IPS-NIHi7 (cell line): ENCODE results near the gene MLPH.

ENCODE experiments used
- DNase-seq: peaks from one replicate; pipeline ENCODE4 v3.0.0; 2012; ENCODE audit warnings: mixed read lengths; ENCODE audit errors: extremely low spot score

MLPH gene

DNA sequence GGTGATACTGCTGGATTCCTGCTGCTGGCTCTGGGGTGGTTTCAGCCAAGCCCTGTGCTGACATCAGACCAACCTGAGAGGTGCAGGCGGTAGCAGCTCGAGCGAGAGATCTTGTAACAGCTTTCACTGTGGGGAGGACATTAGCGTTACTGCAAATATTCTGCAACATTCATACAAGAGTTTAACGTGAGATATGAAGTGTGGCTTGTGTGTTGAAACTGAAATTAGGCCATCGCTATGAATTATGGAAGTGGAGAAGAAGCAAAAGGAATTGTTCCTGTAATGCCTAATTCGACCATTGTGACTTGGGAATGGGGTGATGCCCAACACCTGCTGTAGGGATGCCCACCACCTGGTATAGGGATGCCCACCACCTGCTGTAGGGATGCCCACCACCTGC, 6.5 kb upstream of the MLPH start:
- DNase-seq: no peak

GRCh38 chr2:237480988-237481525, 6.0 kb upstream of the MLPH start:
- no peak for DNase-seq

GRCh38 chr2:237482485-237482884, 4.6 kb upstream of the MLPH start:
- DNase-seq: no peak

DNA sequence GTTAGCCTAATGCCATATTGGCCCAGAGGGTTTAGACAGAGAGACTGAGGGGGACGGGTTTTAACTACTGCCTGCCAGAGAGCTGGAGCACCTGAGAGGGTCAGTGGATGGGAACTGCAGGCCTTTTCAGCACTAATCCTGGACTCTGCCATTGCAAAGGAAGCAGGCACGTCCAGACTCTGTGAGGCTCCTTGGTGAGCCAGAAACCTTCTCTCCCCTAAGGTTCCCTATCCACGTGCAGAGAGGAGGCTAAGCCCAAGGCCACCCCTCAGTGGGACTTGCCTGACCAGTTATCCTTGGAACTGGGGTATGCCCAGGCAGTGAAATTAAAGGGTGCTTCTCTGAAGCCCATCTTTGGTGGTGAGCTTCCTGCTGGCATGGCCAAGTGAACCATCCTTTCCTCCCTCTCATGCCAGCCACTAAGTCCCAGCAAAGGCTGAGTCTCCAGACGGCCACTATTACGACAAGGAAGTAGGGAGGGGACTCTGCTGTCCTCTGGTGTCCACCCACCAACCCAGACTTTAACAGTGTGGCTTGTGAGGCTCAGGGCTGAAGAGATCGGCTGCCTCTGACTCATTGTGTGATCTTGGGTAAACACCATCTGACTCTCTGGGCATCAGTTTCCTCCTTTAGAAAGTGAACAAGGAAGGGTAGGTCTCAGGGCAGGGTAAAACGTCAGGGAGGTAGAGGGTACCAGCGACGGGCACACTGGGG, 3.9 kb upstream of the MLPH start:
- DNase-seq: no peak

DNA sequence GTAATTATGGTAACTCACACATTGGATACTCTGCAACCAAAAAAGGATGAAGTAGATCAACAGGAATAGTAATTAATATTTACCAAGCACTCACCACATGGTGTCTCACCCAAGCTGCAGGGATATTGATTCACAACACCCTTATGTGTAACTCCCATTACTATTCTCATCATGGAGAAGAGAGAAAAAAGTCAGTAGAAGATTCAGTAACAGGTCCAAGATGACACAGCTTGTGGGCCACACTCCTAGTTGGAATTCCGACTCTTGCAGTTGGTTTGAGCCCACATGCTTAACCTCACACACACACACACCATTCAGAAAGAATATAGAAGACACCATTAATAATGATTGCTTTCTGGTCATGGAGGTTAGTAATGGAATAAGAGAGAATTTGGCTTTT, 1.7 kb upstream of the MLPH start:
- DNase-seq: no peak

- DNase-seq: no peak
Measured at GRCh38 chr2:237485844-237486243, 1.2 kb upstream of the MLPH start.

DNA sequence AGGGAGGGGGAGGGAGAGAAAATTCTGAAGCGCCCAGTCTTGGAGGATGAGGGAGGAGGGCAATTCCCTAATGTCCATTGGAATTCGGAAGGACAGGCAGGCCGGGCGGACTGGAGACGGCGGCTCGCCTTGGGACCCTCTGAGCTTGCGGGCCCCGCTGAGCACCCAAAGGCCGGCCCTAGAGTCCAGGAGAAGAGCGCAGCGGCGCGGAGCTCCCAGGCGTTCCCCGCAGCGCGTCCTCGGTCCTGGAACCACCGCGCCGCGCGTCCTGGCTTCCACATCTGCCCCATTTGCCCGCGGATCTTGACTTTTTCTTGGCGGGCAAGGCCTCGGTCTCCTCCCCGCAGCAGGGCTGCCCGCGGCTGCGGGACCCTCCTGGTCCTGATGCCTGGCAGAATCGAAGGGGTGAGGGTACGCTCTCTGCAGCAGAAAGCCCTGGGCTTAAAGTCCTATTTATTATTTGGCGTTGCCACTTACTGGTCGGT, 675 bp upstream of the MLPH start:
- DNase-seq: no peak

GRCh38 chr2:237487496-237487895, 445 bp downstream of the MLPH start:
- DNase-seq: no peak

DNA sequence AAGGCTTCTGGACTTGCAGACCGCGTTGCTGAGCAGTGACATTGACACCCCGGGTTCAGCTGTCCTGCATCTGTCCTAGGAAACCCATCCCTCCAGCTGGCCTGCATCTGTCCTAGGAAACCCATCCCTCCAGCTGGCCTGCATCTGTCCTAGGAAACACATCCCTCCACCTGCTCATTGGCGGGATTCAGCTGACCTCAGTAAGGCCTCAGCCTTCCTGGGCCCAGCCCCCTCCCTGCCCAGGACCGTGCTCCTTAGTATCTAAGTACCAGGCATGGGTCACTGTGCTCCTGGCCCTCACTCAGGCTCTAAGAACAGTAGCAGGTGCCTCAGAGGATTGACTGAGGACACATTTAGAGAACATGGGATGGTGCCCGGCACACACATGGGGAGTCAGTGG, 1.2 kb downstream of the MLPH start:
- no peak for DNase-seq

- no peak for DNase-seq
Measured at GRCh38 chr2:237488901-237489860, 2.1 kb downstream of the MLPH start.

DNA sequence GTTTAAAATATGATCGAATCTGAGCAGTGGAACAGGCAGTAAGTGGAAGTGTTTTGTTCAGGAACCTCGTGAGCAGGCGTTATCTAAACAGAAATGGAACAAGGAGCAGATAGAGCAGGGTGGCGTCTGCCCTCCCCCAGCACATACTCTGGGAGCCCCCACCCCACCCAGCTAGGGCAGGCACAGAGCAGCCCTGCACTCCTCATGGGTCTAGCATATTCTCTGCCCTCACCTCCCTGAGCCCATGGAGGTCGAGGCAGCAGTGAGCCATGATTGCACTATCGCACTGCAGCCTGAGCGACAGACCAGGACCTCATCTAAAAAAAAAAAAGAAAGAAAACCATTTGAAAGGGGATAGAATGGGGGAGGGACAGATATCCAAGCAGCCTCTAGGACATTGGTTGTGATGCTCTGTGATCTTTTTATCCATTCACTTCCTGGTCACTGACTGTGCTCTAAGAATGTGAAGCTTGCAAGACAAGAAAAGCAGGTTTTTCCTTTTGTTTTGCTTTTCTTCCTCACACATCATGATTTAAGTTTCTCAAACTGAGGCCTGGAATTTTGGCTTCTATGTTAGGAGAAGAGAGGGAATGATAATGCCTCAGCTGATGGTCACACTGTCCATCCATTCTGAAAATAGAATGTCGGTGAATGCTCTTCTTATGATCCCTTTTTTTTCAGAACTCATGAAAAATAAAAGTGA, 3.1 kb downstream of the MLPH start:
- peak; percentile 56 for DNase-seq

DNA sequence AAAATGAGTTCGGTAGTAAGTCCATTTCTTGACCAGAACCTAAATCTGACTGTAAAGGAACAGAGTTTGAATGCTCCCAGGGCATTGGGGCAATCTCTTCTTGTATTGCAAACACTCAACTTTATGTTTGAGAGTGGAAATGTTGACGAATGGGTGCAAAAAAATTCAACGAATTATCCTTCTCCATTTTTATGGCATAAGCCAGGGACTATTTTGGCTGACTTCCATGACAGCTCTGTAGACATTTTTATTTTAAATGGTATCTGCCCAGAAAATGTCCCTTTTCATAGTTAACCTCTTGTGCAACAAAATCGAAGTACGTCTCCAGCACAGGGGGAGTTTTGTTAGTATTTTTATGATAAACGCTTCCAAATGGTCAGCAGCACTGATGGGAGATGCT, 3.7 kb downstream of the MLPH start:
- DNase-seq: no peak

DNA sequence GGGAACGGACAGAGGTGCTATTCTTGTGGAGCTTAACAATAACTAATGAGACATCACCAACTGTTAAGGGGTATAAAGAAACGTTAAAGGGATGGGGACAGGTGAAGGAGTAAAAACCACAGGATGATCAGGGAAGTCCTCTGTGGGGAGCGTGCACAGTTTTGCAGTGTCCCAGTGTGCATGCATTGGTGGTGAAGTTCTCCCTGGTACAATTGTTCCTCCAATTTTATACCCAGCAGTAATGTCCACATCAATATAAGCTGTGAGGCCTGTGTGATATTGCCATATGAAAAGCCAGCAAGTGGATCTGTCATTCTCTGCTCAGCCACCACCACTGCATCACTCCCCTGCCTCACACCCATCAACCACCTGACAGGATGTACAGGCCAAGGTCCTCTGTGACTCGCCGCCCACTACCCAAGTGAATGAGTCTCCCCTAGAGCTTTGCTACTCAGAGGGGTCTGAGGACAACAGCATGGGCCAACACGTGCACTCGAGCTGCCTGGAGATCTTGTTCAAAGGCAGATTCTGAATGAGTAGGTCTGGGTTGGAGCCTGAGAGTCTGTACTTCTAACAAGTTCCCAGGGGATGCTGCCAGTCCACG, 4.6 kb downstream of the MLPH start:
- no peak for DNase-seq

DNA sequence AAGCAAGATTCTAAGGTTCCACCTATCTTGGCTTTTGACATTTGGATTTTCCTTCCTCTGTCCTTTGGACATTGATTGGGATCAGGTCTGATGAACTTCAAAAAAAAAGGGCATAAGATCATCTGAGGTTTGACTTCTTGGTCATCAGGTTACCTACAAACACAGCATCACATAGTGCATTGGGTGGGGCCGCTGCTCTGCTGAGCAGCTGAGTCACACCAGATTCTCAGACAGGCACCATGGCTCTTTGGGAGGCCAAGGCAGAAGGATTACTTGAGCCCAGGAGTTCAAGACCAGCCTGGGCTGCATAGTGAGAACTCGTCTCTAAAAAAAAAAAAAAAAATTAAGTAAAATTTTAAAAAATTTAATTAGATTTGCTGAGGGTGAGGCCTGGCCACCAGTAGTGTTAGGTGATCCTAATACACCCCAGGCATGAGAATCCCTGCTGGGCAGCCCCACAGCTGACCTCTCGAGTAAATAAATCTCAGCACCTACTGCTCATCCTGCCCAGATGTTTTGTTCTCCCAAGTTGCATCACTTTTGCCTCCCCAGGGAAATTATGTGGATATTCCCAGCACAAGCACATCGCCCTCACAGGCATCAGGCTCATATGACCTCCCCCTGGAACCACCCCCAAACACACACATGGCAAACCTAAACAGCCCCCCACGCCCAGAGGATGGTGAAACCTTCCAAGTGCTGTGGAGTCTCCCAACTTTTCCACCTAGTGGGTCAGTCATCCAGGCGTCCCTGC, 5.3 kb downstream of the MLPH start:
- DNase-seq: no peak

GRCh38 chr2:237494066-237494465, 7.0 kb downstream of the MLPH start:
- DNase-seq: no peak

DNA sequence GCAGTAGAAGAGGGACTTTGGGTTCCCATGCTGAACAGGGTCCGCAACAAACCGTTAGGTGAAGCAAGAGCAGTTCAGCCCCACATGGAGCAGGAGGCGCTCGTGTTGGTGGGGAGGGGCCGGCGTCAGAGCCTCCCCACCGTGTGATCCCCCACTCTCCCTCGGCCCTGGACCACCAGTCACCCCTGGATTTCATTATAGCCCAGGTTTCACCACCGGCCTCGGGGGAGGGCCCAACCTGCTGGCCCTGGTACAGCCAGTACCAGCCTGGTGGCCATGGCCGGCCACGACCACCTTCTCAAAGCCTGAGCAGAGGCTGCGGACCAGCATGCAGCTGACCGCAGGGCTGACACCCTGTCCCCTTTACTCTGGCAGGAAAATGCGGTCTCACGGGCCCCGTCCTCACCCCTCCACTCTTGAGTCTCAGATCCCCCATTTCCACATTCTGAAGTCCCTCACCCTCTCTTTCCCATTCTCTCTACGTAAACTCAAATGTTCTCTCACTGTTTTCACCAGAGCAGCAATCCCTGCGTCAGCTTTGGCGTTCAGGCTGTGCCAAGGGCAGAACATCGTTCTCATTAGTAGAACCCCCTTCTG, 8.6 kb downstream of the MLPH start:
- no peak for DNase-seq

DNA sequence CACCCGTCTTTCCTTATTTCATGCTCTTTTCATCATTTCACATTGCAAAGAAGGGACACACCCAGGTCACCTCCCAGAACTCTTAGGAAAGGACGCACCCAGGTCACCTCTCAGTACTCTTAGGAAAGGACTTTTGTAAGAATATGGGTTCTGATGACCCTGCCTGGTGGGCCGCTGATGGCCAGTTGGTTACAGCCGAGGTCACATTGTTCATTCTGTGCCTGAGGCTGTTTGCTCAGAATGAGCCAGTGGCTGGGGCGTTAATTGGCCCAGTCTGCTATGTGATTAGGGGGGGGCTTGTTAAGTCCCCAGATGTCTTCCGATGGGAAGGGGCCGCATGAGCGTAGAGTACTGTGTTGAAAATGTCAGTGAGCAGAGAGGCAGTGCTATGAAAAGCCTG, 9.4 kb downstream of the MLPH start:
- DNase-seq: no peak

DNA sequence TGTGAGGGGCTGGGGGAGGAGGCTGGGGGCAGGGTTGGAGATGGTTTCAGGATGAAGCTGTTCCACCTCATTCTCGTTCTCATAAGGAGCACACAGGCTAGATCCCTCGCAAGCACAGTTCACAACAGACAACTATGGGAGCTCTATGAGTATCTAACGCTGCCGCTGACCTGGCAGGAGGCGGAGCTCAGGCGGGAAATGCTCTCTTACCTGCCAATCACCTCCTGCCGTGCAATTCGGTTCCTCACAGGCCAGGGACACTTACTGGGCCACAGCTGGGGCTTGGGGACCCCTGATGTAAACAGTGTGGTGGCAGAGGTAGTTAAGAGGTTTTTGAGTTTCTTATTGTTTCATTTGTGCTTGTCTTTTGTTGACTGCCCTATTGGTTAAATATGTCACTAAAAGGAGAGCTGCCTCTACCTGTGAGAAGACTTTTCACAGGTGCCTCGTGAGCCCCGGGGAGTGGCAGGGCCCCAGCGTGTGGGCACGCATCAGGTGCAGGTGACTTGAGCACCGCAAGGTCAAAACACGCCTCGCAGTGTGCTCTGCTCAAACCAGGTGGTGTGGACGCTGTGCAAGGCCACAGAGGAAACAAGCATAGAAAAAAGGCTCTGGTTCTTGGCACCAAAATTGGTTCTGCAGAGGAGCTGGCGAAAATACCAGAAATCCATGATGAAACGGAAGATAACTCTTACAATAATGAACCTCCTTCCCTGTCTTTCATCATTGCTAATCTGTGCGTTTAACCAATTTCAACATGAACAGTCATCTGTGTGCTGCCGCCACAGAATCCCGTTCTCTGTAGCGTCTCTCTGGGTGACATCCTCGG, 10.2 kb downstream of the MLPH start:
- DNase-seq: no peak

- no peak for DNase-seq
Measured at GRCh38 chr2:237497838-237498186, 10.8 kb downstream of the MLPH start.

DNA sequence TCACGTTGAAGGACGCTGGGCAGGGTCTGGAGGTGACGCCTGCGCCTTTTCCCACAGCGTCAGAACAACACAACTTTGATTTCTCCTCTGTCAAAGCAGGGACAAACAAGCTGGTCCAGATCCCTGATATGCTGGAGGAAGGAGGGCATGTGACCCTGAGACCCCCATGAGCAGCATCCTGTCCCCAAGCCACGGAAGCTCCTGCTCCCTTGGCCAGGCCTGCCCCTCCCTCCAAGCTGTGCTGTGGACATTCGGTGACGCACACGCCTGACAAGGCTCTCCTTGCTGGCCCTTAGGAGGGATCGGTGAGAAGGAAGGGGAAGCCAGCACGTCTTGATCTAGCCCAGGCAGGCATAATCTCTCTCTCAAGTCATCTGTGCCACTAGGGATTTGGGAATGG, 11.3 kb downstream of the MLPH start:
- DNase-seq: no peak
